Right lung (tissue), 5 donors: ENCODE data around the gene BRME1. TPM values are rescaled to one million over a fixed set of nuclear protein-coding genes. Genes with fewer than 3 reads are reported as not detected.

Experiments used
- DNase-seq, 2 donors: peaks; one replicate each; pipeline ENCODE4 v3.0.0-alpha.2; 2013
- polyA plus RNA-seq, 5 donors: library from polyadenylated mRNA; unstranded; fragments of 120-200 nt; gene quantifications; one replicate each; pipeline versions ENCODE4 v1.2.1 to v1.2.3, GENCODE V29; 2013; ENCODE audit warnings: inconsistent platforms in 1 of 5, low replicate concordance in 1 of 5; ENCODE audit not compliant: insufficient read length in 5 of 5, insufficient read depth in 1 of 5

Gene BRME1
- polyA plus RNA-seq, 5 donors: 6.5 to 9.8 (median 7.7) TPM

DNA sequence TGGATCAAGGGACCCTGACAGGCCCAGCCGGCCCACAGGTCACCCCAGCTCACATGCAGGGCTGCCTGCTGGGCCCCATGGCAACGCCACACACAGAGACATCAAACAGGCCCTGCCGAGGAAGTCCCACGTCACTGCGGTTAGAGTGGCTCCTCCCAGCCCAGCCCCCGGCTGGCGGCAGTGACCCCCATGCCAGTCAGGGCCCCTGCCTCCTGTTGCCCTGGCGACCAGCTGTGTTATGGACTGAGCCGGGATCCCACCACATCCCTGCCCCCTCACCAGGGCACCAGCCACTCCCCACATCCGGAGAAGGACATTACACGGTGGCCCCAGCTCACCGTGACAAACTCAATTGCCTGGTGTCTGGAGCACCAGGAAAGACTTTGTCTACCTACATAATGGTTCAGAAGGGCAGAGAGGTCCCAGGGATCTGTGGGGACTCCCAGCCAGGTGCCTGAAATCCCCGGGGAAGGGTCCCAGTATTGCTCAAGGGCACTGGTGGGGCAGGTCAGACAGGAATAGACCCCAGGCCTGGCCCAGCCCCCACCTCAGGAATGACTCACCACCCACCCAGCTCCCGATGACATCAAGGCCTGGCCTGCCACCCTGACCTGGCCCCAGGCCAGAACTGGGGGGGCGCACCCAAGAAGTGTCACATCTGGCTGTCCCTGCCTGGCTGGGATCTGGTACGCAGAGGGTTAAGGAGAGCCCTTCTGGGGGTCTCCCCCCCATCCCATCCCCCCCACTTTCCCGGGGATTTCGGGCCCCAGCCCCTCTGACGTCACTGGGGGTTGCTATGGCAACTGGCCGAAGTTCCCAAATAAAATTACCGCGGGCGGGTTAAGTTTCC is 59.1 kb downstream of the BRME1 start:
- peak; percentile 85 to 96 for DNase-seq

DNA sequence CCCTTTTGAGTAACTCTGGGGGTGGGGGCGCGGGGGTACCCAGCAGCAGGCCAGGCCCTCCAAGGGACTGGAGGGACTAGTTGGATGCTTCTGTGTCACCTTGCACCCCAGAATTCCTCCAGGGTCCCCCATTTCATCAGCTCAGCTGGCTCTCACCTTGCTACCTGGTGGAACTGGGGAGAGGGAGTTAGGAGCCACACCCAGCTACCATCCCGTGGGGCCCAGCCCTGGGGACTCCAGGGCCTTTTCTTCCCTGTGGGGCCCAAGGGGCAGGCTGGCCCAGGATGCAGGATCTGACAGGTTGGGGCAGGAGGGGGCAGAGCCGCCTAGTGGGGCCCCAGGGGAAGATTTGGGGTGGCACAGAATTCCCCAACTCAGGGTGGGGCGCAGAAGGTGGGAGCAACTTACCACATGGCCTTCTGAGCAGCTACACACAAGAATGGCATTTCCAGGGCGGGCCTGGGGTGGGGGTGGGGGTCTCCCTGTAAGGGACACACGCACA is 61.7 kb downstream of the BRME1 start:
- no peak for DNase-seq

GRCh38 chr19:13843104-13843921 is 62.6 kb downstream of the BRME1 start:
- DNase-seq: no peak

DNA sequence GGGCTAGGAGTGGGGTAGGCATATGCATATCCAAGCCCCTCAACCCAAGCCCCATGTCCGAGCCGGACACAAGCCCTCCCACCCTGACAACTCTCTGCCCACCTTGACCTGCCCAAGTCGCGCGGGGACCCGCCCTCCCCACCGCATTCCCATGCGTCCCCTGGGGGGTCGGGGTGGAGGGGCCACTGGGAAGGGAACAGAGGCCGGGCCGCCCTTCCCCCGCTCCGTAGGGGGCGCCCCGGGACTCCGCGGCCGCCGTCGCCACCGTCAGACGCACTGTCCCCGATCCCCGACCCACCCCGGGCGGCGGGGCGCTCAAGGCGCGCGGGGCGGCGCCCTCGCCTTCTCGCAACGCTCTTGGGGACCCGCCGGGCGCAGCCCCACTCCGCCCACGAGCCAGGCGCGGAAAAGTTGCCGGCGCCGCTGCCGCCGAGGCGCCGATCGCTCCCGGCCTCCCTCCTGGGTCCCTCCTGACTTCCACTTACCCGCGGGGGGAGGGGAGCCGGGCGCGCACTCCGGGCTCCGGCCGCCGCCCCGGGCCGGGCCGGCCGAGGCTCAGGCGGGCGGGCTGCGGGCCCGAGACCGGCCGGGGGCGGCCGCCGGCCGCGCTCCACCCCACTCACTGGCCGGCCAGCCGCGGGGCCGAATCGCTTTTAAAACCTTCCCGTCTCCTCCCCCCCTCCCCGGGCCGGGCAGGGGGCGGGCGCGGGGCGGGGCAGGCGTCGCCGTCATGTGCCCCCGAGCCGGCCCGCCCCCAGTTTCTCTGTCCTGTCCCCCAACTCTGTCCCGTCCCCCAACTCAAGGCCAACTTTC is 63.4 kb downstream of the BRME1 start:
- DNase-seq: peak; percentile 84 to 87

DNA sequence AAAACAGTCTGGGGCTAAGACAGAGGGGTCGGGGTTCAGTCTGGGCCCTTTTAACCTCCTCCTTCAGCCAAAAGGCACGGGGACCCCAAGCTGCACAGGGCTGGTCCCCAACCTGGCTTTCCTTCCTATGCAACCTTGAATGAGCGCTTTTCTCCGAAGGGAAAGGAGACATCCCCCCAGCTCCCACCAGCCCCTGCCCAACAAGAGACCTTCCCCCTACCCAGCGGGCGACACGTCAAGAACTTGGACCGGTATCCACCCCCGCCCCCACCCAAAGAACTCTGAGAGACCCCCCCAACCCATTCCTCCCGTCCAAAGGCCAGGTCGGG is 64.0 kb downstream of the BRME1 start:
- DNase-seq: no peak

GRCh38 chr19:13841086-13841961 is 64.6 kb downstream of the BRME1 start:
- no peak for DNase-seq

DNA sequence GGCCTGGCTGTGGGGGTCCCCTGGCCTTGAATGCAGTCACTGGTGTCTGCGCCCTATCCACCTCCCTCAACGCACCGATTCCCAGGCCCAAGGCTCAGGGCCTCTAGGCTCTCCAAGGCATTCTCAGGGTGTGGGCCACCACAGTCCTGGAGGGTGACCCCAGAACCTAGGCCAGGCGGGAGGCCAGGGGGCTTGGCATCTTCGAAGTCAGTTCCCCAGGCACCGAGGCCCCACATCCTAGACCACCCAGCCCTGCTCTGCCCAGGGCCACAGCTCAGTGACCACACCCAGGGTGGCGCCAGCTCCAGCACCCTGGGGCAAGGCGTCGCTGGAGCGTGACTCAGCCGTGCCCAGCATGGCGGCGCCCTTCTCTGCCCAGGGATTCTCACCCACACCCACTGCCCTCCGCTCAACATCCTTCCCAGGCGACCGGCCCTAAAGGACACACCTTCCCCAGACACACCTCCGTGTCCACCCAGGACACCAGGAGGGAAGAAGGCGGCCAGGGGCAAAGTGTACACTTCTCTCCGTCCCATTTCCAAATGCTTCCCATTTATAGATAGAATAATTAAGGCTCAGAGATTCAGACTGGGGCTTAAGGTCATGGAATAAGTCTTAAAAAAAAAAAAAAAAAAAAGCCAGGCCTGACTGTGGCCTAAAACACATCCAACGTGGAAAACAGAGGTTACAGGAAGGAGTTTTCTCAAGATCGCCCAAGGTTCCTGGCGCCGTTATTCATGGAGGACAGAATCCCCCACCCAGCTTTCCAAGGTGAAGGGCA is 65.4 kb downstream of the BRME1 start:
- DNase-seq: no peak

DNA sequence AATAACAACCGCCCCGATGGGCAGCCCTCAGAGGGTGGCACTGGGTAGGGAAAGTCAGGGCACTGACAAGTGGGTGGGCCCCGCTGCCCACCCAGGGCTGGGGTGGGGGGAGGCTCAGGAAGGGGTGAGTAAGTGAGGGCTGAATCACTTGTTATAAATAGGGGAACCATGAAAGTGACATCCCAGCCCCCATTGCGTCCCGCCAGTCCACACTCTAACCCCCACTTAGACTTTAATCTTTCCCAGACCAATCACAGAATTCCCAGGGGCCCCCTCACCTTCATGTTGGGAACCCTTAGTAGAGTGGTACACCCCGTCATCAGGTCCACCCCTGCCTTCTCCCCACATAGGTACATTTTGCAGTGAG is 66.0 kb downstream of the BRME1 start:
- no peak for DNase-seq

DNA sequence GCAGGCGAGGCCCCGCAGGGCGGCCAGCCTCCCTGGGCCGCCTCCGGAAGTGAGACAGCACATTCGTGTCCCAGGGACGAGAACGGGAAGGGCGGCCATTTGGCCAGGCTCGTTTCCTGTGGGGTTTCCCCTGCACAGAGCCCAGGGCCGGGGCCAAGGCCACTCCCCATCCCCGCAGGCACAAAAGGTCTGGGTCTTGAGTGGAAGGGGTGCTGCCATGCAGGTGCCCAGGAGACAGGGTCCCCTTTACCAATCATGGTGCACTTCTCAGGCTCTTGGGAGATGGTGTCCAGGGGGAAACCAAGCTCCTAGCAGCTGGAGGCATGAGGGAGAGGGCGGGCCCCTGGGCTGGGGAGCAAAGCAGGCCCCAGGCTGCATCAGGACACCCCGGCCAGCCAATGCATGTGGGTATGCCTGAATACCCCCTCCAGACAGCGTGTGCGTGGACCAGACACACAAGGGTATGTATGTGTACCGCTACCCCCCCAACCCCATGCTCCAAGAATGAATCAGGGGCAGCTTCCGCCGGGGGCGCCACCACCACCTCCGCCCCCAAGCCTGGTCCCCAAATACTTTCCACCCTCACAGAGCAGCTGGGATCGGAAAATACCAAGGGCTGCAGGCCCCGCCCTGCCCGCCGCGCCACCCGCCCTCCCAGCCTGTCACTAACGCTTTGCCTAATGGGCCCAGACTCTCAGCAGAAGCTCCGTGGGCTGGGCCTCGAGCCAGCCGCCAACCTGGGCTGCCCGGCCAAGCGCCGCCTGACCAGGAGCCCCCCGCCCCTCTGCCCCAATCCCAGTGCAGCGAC is 66.6 kb downstream of the BRME1 start:
- DNase-seq: peak; percentile 78 to 81

GRCh38 chr19:13838435-13839129 is 67.3 kb downstream of the BRME1 start:
- DNase-seq: no peak

- DNase-seq: no peak
These were observed 69.9 kb downstream of the BRME1 start for GRCh38 chr19:13835791-13836723.

GRCh38 chr19:13834244-13835069 is 71.5 kb downstream of the BRME1 start:
- DNase-seq: no peak

GRCh38 chr19:13833330-13834243 is 72.3 kb downstream of the BRME1 start:
- peak; percentile 88 to 90 for DNase-seq
